Stimulated activated CD4-positive, alpha-beta T cell treated with anti-CD3 and anti-CD28 coated beads, Interleukin-4, amount 100 ng/mL, for 4 hours (primary cell): Measurements from ENCODE around the gene IL11RA.

ENCODE experiments used
- DNase-seq, 2 experiments: peaks; one replicate each; pipeline ENCODE4 v3.0.0-alpha.2; 2020

Gene IL11RA

DNA sequence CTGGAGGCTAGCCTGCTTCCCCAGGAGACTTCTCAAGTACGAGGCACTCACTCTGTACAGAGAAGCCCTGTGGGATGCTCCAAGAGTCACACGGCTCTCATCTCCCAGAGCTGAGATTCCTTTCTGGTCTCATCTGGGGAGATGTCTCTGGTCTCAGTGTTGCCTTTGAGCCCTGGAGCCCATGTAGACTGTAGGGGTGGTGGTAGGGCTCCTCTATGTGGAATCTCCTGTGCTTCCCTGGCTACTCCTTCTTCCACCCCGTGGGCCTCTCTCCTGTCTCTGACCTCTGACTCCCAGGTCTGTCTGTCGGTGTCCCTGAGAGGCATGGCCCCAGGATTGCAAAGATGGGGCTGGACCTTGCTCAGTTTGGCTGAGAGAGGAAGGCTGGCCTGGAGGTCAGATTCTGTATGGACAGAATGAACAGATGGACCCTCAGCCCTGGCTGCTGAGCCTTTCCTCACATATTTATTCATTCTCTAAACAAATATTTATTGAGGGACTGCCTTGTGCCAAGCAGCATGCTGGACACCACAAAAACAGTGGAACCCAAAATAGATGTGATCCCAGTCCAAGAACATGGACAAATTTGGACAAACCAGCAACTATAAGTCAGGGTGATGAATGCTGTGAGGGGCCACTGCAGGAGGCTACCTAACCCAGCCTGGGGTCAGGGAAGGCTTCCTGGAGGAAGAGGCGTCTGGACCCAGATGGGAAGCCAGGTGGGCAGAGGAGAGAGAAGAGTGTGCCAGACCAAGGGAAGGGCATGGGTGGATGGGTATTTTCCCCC lies 36.5 kb downstream of the IL11RA start:
- DNase-seq, result no peak

- DNase-seq, result no peak
Observed at GRCh38 chr9:34689116-34689470, 37.1 kb downstream of the IL11RA start.

GRCh38 chr9:34689512-34689911 lies 37.5 kb downstream of the IL11RA start:
- DNase-seq, result no peak

DNA sequence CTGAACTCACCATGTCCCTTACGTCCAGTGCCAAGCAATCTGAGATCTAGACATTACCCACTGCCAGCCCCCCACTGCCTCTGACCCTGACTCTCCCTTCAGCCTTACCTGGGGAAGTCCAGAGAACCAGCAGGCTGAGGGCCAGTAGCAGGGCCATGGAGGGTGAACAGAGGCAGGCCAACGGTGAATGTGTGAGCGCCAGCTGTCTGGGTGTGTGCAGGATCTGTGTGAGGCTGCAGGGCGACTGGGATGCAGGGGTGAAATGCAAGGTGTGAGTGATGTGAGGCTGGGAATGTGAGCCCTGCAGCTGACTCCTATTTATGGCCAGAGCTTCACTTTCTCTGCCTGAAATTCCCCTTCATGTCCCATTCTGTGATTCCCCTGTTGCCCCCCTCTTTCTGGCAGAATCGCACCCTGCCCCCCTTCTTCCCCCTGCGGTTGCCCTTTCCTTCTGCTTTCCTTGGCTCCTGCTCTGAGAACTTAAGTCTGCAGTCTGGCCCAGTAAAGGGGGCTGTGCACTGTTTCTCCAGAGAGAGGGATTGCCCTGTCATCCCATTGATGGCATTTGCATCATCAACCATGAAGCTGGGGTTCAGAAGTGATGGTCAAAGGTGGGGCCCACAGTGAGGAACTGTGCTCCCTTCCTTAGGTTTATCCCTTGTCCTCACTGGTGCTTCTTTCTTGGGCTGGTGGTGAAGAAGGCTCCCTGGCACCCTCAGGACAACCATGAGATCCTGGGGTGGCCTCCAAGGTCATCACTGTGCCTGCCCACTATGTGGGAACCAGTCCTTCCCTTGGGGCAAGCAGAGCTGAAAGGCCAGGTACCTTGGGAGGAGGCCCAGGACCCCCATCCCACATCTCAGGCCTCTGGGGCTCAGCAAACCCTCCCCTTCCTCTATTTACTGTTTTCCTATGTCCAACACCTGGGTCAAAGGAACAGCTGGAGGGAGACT lies 39.3 kb downstream of the IL11RA start, which contains the start of gene CCL19:
Gene CCL19 (minus strand): TSS at position 294 of the 953 bp plus-strand sequence. CDS start 137 bp downstream, at position 157.
- no peak for DNase-seq

DNA sequence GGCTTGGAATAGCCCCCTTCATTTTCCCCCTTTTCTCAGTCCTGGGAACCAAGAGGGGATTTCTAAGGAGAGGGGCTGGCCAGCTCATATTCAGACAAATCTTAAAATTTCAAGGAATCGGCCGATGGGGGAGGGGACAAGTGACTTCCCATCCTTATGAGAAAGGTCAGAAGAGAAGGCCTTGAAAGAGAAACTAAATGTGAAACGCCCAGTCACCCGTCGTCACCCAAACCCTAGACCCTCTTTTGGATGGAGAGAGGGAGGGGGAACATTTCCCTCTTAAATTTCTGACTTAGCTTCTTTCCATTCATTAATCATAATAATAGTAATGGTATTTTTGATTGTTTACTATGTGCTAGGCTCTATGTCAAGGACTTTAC lies 39.9 kb downstream of the IL11RA start:
- no peak for DNase-seq

DNA sequence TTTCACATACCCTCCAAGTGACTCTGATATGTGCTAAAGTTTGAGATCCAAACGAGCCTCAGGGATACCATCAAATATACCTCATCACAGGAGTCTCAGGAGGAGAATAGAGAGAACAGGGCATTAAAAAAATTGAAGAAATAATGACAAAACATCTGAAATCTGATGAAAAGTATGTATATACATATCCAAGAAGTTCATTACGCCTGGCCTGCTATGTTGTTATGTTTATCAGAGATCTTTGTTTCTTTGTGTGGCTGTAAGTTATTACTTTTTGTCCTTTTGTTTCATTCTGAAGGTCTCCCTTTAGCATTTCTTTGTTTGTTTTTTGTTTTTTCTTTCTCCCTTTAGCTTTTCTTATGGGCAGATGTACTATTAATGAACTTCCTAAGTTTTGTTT lies 41.6 kb downstream of the IL11RA start:
- no peak for DNase-seq

DNA sequence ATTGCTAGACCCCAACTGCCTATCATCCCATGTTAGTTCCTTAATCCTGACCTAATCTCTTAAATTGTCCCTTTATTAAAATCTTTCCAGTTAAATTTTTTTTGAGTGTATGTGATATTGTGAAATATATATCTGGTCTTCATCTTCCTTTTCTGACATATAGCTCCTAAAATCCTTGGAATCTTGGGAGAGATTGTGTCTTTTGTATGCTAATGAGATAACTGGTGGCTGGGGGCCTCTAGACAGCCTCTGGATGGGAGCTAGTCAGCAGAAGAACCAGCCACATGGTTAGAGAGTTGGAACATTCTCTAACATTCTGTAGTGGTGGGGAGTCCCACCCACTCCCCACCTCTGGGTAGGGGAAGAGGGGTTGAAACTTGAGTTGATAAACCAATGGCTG lies 42.8 kb downstream of the IL11RA start:
- no peak for DNase-seq

- DNase-seq, result peak; percentile 68 to 78
Observed at GRCh38 chr9:34701023-34701768, 49.2 kb downstream of the IL11RA start.

DNA sequence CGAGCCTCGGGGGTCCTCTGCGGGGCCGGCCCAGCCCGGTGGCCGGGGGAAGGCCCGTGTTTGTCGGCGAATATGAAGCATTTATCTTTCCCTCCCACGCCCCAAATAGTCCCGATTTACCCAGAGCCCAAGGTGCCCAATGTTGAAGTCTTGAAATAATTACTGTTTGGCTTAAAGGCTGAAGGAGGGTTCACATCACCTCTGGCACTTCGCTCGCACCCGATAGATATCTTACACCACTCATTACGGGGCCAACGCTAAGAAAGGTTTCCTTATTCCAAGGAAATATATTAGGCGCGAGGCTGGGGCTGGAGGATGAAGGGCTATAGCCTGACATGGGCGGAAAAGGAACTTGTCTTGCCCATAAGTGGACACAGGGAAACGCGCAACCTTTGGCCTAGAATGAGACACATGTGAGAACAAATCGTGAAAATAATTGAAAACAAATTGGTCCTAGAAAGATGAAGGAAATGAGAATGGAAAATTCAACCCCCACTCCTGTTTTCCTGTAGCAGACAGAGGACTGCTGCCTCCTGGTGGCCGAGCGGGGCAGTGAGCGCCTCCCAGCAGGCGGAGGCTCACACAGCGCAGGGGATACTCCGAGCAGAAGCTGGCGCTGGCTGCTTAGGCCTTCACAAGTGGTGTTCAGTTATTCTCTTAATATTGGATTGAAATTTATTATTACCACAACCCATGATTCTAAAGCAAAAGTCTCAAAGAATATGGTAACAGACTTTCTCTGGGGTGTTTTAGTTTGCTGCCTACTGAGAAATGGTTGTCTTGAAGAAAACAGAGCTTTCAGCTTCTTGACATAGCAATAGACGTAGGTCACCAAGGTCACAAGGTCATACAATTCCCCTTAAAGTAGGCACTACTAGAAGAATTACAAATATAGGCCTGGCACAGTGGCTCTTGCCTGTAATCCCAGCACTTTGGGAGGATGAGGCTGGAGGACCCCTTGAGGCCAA lies 50.1 kb downstream of the IL11RA start:
- peak; percentile 80 to 85 for DNase-seq

- no peak for DNase-seq
Observed at GRCh38 chr9:34707130-34707529, 55.1 kb downstream of the IL11RA start.

- no peak for DNase-seq
Observed at GRCh38 chr9:34709196-34709978, 57.4 kb downstream of the IL11RA start.

- DNase-seq, result no peak
Observed at GRCh38 chr9:34710023-34710422, 58.0 kb downstream of the IL11RA start, which contains the start of gene CCL21. CCL21 (minus strand) TSS chr9:34710136; CDS start chr9:34710066, 70 bp downstream.
